MG63 (cell line): ENCODE results near the gene SND1. TPM values are rescaled to one million over a fixed set of nuclear protein-coding genes. Genes with fewer than 3 reads are reported as not detected.

ENCODE experiments used
- DNase-seq: peaks from one replicate; pipeline ENCODE4 v3.0.0-alpha.2; 2020
- H3K27me3 ChIP-seq: fragments of 250-450 bp; sonication (Bioruptor Pico); 2 replicates; pipeline ENCODE4 v1.5.1; 2020; ENCODE audit warnings: mild to moderate bottlenecking, moderate library complexity
- H3K36me3 ChIP-seq: fragments of 250-450 bp; sonication (Bioruptor Pico); 2 replicates; pipeline ENCODE4 v1.5.1; 2020; ENCODE audit warnings: mild to moderate bottlenecking, moderate library complexity
- H3K4me3 ChIP-seq: fragments of 250-450 bp; sonication (Bioruptor Pico); 2 replicates; pipeline ENCODE4 v1.5.1; 2020; ENCODE audit warnings: mild to moderate bottlenecking, moderate library complexity
- H3K9me3 ChIP-seq: fragments of 250-450 bp; sonication (Bioruptor Pico); 2 replicates; pipeline ENCODE4 v1.5.1; 2020; ENCODE audit warnings: mild to moderate bottlenecking, moderate library complexity
- total RNA-seq: library from RNA; depleted of rRNA; stranded (reverse); fragments of >200 nt; shearing (Covaris generic); gene quantifications from 2 replicates; pipeline ENCODE4 v1.2.3, GENCODE V29; 2014; ENCODE audit warnings: low replicate concordance

SND1 gene
- total RNA-seq, 1 experiment from 2014 or later = 66.4 TPM

DNA sequence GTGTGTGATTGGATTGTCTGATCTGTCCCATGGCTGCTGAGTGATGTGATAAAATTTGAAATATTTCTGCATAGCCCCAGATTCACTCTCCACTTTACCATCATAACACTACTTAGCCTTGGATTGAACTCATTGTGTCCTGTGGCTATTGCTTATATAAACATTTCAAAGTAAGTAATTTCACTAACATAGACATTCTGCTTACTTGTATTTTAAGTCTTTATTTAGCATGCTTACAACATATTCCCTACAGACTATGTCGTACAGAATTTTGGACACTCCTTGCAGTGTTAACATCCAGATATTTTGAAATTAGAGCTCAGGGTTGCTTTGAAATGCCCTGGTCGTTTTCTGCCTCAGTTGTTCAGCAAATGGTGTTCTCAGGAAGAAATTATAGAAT lies 261.7 kb downstream of the SND1 start:
- no peaks in the 10 kb centered on the region for H3K27me3 ChIP-seq
- H3K4me3 ChIP-seq = no peak overlapping the region
- DNase-seq = no peak
- H3K9me3 ChIP-seq = no peaks in the 10 kb centered on the region
- H3K36me3 ChIP-seq = 0 out of 2 replicates have a peak, but pooled peaks cover 2% of the 10 kb centered on the region

DNA sequence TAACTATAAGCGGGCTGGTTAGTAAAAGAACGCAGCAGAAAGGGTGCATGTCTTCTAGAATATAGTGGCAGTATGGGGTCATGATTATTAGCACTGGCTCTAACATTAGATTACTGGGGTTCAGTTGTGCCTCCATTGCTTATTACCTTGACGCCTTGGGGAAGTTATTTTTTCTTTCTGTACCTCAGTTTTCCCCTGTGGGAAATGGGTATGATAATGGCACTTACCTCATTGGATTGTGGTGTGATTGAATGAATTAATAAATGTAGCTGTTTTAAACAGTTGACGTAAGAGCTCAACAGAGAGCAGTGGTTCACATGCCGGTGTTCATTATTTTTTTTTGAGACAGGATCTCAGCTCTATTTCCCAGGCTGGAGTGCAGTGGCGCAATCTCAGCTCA lies 262.7 kb downstream of the SND1 start:
- Histone ChIP-seq H3K27me3 (no peaks in the 10 kb centered on the region), H3K9me3 (no peaks in the 10 kb centered on the region), H3K4me3 (no peak overlapping the region), H3K36me3 (0 out of 2 replicates have a peak, but pooled peaks cover 2% of the 10 kb centered on the region)
- no peak for DNase-seq

DNA sequence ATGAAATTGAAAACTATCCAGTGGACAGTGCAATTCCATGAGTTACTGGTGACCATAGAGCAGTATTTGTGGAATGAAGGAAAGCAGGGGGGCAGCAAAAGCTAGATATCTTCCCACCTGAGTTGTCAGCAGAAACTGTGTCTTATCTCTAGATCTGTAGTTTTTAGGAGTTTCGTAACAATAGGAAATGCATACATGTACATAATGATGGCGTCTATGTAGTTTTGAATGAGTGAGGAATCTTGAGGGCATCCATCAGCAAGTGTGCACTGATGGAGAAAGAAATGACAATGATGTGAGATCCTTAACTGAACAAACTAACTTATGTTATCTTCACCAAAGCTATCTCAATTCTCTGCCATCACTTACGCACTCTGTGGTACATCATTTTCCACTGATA lies 264.7 kb downstream of the SND1 start:
- Histone ChIP-seq H3K36me3 (no peaks in the 10 kb centered on the region), H3K9me3 (no peaks in the 10 kb centered on the region), H3K27me3 (no peaks in the 10 kb centered on the region), H3K4me3 (no peak overlapping the region)
- no peak for DNase-seq

DNA sequence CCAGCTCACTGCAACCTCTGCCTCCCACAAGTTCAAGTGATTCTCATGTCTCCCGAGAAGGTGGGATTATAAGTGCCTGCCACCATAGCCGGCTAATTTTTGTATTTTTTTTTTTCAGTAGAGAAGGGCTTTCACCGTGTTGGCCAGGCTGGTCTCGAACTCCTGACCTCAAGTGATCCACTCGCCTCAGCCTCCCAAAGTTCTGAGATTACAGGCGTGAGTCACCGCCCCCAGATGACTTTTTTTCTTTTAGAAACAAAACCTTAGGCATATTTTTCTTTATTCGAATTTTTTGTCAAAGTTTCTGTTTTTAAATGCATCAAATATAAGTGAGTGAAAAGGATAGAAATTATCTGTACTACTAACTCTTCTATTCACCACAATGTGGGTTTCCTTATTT lies 266.1 kb downstream of the SND1 start:
- Histone ChIP-seq H3K4me3 (no peak overlapping the region), H3K36me3 (no peaks in the 10 kb centered on the region), H3K9me3 (no peaks in the 10 kb centered on the region), H3K27me3 (no peaks in the 10 kb centered on the region)
- DNase-seq = no peak

DNA sequence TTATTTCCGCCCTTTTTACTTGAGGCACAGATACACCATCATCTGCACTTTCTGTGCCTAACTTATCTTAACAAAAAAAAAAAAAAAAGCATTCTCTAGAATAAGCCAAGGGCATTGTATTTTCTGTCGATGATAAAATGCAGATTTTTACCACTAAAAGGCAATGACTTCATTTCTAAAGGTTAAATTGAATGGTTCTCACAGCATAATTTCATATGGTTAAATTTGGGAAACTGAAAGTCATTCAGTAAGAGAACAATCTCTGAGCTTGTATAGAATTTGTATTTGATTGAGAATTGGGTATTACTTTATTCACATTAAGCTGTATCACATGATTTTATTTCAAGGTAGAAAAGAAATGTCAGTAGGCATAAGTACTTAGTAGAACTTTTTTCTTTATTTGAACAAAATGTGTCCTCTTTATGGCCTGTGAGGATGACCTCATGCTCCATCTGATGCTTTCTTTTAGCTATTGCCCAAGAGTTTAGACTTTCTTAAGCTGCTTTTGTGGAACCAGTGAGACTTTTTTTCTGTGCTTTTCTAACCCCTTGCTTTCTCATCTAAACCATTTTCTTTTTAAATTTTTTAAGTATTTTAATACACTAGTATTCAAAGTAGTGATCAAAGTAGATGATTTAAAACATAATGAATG lies 268.9 kb downstream of the SND1 start:
- Histone ChIP-seq H3K9me3 (no peaks in the 10 kb centered on the region), H3K27me3 (no peaks in the 10 kb centered on the region), H3K36me3 (no peaks in the 10 kb centered on the region), H3K4me3 (no peak overlapping the region)
- no peak for DNase-seq

DNA sequence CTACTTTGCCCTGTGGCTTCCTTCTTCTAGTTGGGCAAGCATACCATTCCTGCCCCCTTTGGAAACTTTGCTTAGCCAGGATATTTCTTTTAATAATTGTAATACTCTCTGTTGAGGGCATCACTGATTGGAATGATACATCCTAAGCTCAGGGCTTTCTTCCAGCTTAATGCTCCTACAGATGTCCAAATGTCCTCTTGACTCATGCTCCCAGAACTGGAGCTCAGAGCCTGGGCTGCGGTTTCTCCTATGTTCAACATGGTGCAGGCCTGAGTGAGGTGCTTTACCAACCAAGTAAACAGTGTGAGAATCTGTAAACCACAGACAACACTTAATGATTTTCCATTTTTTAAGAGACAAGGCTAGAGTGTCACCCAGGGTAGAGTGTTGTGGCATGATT lies 270.7 kb downstream of the SND1 start:
- Histone ChIP-seq H3K4me3 (no peak overlapping the region), H3K36me3 (no peaks in the 10 kb centered on the region), H3K9me3 (no peaks in the 10 kb centered on the region), H3K27me3 (no peaks in the 10 kb centered on the region)
- DNase-seq = no peak

DNA sequence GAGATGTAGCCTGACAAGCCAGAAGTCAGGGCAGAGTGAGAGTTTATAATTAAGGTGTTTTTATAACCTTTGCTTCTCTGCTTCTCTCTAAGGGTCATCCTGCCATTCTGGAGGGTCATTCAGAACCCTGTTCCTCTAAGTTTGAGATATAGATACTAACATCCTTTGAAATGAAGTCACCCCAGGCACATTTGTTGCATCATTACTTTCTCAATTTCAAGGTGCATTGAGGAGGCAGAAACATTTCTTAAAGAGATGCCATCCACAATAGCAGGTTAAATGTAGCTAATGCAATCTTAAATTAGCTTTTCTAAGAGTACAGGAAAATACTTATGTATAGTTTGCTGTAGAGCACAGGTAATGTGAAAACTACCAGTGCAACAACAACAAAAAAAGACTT lies 272.9 kb downstream of the SND1 start:
- DNase-seq = no peak
- no peaks in the 10 kb centered on the region for H3K27me3 ChIP-seq
- H3K9me3 ChIP-seq = no peaks in the 10 kb centered on the region
- peaks cover 5% of the 10 kb centered on the region; the same call in 1 of the 2 replicates for H3K36me3 ChIP-seq
- H3K4me3 ChIP-seq = no peak overlapping the region

DNA sequence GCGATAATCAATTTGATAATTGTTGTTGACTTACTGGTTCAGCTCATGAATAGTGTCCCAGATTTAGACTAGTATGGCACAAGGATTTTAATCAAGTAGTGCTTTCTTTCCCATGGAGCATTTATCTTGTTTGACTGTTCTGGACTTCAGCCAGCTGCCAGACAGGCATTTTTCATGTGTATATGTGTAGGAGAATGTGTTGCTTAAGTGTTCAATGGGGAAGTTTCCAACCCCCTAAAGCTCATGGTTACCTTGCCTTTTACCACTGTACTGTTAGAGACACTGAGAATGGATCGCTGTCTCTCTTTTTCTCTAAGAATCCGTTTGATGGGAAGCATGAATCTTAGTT lies 275.3 kb downstream of the SND1 start:
- H3K4me3 ChIP-seq = no peak overlapping the region
- no peaks in the 10 kb centered on the region for H3K9me3 ChIP-seq
- no peaks in the 10 kb centered on the region for H3K27me3 ChIP-seq
- no peak for DNase-seq
- peaks cover 19% of the 10 kb centered on the region for H3K36me3 ChIP-seq

DNA sequence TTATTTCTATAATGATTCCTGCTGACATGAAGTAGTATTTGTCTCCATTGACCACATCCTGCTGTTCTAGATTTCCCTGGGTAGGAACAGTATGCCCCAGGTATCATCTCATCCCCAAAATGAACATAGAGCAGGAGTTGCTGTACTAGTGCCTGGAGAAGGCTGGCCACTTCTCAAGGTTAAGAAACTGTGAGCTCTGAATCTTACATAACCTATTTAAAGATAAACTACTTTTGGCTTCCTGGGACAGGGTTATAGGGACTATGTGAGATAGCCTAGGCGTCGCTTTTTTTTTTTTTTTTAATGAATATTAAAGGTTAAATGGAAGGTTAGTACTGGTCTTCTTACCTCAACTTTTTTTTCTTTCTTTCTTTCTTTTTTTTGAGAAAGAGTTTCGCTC lies 276.2 kb downstream of the SND1 start:
- H3K36me3 ChIP-seq = peaks cover 20% of the 10 kb centered on the region
- DNase-seq = no peak
- no peaks in the 10 kb centered on the region for H3K27me3 ChIP-seq
- H3K9me3 ChIP-seq = no peaks in the 10 kb centered on the region
- no peak overlapping the region for H3K4me3 ChIP-seq

DNA sequence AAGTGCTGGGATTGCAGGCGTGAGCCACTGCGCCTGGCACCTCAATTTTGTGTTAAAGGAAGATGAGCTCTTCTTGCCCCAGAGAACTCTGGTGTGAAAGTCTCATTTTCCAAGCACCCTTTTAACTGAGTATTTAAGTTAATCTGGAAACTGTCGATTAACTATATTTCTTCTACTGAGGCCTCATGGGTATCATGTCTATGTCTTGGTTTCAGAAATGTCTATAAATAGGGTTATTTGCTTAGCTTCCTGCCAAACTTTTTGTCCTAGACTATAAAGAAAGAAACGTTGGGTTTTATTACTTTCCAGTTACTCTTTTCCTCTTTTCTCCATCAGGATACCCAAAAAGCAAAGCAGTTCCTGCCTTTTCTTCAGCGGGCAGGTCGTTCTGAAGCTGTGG lies 276.9 kb downstream of the SND1 start:
- Histone ChIP-seq H3K36me3 (peaks cover 26% of the 10 kb centered on the region), H3K9me3 (no peaks in the 10 kb centered on the region), H3K27me3 (no peaks in the 10 kb centered on the region), H3K4me3 (no peak overlapping the region)
- no peak for DNase-seq

DNA sequence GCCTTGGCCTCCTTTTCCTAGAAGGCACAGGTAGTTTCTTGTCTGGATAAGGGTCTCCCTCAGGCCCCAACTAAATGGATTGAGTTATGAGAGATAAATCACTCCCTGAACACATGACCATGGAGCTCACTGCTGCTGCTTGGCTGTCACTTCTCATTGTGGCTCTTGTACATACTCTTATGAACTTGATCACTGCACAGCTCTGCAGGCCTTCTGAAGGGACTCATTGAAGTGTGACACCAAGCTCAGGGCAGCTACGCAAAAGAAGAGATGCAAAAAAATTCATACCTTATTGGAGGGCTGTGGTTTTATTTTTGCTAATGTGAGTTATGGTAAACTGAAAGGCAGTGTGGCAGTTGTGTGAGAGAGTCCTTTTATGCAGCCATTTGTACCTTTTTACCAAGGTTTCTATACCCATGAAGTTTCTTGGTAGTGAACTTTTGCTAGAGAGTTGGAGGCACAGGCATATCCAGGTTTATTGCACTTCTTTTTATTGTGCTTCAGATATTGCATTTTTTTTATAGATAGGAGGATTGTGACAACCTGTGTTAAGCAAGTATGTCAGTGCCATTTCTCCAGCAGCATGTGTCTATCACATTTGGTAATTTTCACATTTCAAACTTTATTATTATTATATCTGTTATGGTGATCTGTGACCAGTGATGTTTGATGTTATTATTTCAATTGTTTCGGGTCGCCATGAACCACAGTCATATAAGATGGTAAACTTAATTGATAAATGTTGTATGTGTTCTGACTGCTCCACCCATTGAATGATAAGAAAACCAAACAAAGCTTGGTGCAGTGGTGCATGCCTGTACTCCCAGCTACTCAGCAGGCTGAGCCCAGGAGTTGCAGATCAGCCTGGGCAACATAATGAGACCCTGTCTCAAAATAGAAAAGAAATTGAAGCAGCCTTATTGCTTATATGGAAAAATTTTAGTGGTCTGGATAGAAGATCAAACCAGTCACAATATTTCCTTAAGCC lies 278.6 kb downstream of the SND1 start:
- no peak for DNase-seq
- no peak overlapping the region for H3K4me3 ChIP-seq
- H3K27me3 ChIP-seq = no peaks in the 10 kb centered on the region
- peaks cover 26% of the 10 kb centered on the region for H3K36me3 ChIP-seq
- no peaks in the 10 kb centered on the region for H3K9me3 ChIP-seq

DNA sequence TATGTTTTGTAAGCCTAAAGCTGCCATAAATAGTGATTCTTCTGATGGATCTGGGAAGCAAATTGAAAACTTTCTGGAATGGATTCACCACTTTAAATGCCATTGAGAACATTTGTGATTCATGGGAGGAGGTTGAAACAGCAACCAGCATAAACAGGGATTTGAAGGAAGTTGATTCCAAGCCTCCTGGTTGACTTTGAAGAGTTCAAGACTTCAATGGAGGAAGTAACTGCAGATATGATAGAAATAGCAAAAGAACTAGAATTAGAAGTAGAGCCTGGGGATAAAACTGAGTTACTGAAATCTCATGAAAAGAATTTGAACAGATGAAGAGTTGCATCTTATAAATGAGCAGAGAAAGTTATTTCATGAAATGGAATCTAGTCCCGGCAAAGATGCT lies 280.1 kb downstream of the SND1 start:
- H3K9me3 ChIP-seq = no peaks in the 10 kb centered on the region
- no peaks in the 10 kb centered on the region for H3K27me3 ChIP-seq
- DNase-seq = no peak
- H3K4me3 ChIP-seq = no peak overlapping the region
- peaks cover 26% of the 10 kb centered on the region for H3K36me3 ChIP-seq

DNA sequence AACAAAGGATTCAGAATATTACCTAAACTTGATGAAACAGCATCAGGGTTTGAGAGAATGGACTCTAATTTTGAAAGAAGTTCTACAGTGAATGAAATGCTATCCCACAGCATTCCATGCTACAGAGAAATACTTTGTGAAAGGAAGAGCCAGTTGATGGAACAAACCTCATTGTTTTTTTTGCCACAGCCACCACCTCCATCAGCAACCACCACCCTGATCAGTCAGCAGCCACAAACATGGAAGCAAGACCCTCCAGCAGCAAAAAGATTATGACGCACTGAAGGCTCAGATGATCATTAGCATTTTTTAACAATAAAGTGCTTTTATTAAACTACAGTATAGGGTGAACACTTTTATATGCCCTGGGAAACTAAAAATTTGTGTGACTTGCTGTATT lies 280.5 kb downstream of the SND1 start:
- no peak overlapping the region for H3K4me3 ChIP-seq
- no peak for DNase-seq
- H3K27me3 ChIP-seq = no peaks in the 10 kb centered on the region
- H3K9me3 ChIP-seq = no peaks in the 10 kb centered on the region
- H3K36me3 ChIP-seq = peaks cover 26% of the 10 kb centered on the region

DNA sequence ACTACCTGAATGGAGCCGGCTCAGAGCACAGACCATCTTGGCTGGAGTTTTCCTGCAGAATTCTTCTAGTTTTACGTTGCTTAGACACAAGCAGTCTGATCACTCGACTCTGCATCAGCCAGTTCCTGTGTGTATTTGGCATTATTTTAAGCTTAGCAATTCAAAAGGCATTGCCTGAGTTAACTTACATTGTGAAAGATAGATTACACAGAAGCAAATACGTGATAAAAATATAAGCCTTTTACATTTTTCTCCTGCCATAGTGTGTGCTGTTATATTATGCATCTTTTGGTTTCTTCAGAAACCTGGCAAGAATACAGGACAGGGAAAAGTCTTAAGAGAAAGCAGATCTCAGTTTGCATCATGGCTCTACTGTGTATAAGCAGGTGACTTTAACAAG lies 281.2 kb downstream of the SND1 start:
- Histone ChIP-seq H3K9me3 (no peaks in the 10 kb centered on the region), H3K36me3 (peaks cover 26% of the 10 kb centered on the region), H3K27me3 (no peaks in the 10 kb centered on the region), H3K4me3 (no peak overlapping the region)
- no peak for DNase-seq

DNA sequence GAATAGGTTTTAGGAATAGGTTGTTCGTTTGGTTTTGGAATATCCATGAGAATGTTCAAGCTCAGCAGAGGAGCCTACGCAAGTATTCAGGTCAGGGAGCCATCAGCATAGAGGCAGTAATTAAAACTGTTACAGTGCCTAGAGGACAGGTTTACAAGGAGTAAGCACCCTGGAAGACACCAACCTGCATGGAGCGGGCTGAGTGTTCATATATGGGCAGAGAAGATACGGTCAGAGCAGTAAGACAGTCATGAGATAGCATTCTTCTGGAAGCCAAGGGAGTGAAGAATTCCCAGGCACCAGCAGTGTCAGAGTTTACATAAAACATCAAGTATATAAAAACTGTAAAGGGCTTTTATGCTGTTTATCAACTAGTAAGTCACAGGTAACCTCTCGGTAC lies 282.7 kb downstream of the SND1 start:
- peaks cover 27% of the 10 kb centered on the region for H3K36me3 ChIP-seq
- no peaks in the 10 kb centered on the region for H3K27me3 ChIP-seq
- no peaks in the 10 kb centered on the region for H3K9me3 ChIP-seq
- DNase-seq = no peak
- H3K4me3 ChIP-seq = no peak overlapping the region

DNA sequence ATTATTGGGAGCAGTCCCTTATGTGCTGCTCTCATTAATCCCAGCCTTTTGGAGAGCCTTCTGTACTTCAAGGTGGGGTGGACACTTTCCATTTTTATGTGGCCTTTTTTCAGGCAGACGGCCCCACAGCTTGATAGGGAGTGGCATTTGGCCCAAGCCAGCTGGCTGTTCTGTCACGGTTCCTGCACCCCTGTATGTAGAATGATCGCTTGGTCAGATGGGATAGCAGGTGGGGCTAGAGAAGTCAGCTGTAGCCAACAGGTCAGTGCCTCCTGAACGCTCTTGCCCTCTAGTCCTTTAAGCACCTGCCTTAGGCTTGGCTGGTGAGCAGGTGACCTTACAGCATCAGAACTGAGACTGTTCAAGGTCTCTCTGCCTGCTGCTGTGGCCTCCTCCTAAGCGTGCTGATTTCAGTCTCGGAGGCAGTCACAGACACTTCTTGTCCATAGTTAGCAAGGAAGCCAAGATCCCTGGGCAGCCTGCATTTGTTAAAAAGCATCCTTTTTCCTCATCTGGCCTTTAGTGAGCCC lies 283.9 kb downstream of the SND1 start:
- Histone ChIP-seq H3K36me3 (peaks cover 21% of the 10 kb centered on the region), H3K27me3 (no peaks in the 10 kb centered on the region), H3K9me3 (no peaks in the 10 kb centered on the region), H3K4me3 (no peak overlapping the region)
- no peak for DNase-seq

DNA sequence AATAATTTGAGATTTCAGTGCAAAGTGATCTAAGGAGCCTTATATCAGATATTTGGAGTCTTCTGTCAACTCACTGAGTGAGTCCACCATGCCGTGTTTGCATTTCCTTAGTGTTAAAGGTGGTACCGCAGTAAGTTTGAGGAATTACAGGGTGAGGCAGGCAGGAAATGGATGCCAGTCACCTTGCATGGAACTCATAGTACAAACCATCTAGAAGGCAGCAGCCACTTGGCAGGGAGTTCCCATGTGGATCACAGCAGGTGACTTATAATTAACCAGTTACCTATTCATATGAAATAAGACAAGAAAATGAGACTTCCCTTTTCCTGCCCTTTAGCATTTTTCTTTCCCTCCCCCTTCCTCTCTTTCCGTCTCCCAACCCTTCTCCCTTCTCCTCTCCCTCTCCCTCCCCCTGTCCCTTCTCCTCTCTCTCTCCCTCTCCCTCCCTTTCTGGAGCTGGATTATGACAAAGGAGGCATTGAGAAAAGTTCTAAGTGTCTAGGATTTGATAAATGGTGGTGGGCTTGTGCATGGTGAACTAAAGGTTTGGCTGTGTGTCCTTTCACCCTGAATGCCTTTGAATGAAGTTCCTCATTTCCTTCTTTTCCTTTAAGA lies 285.2 kb downstream of the SND1 start:
- H3K36me3 ChIP-seq = peaks cover 12% of the 10 kb centered on the region
- no peak for DNase-seq
- no peaks in the 10 kb centered on the region for H3K9me3 ChIP-seq
- no peaks in the 10 kb centered on the region for H3K27me3 ChIP-seq
- no peak overlapping the region for H3K4me3 ChIP-seq
